ENCODE data around the gene ANOS1.
A peak's percentile ranks its signal among the peaks of the same experiment; 100 is the strongest.

ANOS1 gene

GRCh38 chrX:8741981-8742380, 10.0 kb upstream of the ANOS1 start:
- Histone ChIP-seq H3K9me3 (ENCODE audit: control insufficient read depth in 2 of 2, low read length in 2 of 2) (no peaks in the 10 kb centered on the region), H3K36me3 (ENCODE audit: control insufficient read depth in 2 of 2, insufficient read depth in 2 of 2, low read length in 2 of 2) (no peaks in the 10 kb centered on the region), H3K27ac (ENCODE audit: low read length) (no peak overlapping the region), H3K27me3 (ENCODE audit: control insufficient read depth in 1 of 2, insufficient read depth in 2 of 2, low read length in 2 of 2) (peaks cover 0 to 3% of the 10 kb centered on the region in 2 donors), H3K4me1 (ENCODE audit: control insufficient read depth, insufficient read depth, low read length) (no peaks in the 10 kb centered on the region), H3K9ac (ENCODE audit: low read length in 2 of 2) (no peak overlapping the region), H3K4me3 (ENCODE audit: low read length in 2 of 2) (no peak overlapping the region)

- Histone ChIP-seq H3K27ac (ENCODE audit: low read length) (no peak overlapping the region), H3K36me3 (ENCODE audit: control insufficient read depth in 2 of 2, insufficient read depth in 2 of 2, low read length in 2 of 2) (no peaks in the 10 kb centered on the region), H3K4me3 (ENCODE audit: low read length in 2 of 2) (no peak overlapping the region), H3K27me3 (ENCODE audit: control insufficient read depth in 1 of 2, insufficient read depth in 2 of 2, low read length in 2 of 2) (peaks cover 0 to 3% of the 10 kb centered on the region in 2 donors), H3K9ac (ENCODE audit: low read length in 2 of 2) (no peak overlapping the region), H3K4me1 (ENCODE audit: control insufficient read depth, insufficient read depth, low read length) (no peaks in the 10 kb centered on the region), H3K9me3 (ENCODE audit: control insufficient read depth in 2 of 2, low read length in 2 of 2) (no peaks in the 10 kb centered on the region)
These were observed 6.8 kb upstream of the ANOS1 start for GRCh38 chrX:8738588-8739189.

GRCh38 chrX:8737883-8738282, 5.9 kb upstream of the ANOS1 start:
- Histone ChIP-seq H3K36me3 (ENCODE audit: control insufficient read depth in 2 of 2, insufficient read depth in 2 of 2, low read length in 2 of 2) (no peaks in the 10 kb centered on the region), H3K9me3 (ENCODE audit: control insufficient read depth in 2 of 2, low read length in 2 of 2) (no peaks in the 10 kb centered on the region), H3K9ac (ENCODE audit: low read length in 2 of 2) (no peak overlapping the region), H3K4me1 (ENCODE audit: control insufficient read depth, insufficient read depth, low read length) (no peaks in the 10 kb centered on the region), H3K4me3 (ENCODE audit: low read length in 2 of 2) (no peak overlapping the region), H3K27me3 (ENCODE audit: control insufficient read depth in 1 of 2, insufficient read depth in 2 of 2, low read length in 2 of 2) (peaks cover 0 to 10% of the 10 kb centered on the region in 2 donors), H3K27ac (ENCODE audit: low read length) (no peak overlapping the region)

- Histone ChIP-seq H3K4me1 (ENCODE audit: control insufficient read depth, insufficient read depth, low read length) (peaks cover 9% of the 10 kb centered on the region), H3K4me3 (ENCODE audit: low read length in 2 of 2) (peak overlapping the region in 1 of 2 donors; percentile 58), H3K27me3 (ENCODE audit: control insufficient read depth in 1 of 2, insufficient read depth in 2 of 2, low read length in 2 of 2) (peaks cover 12 to 23% of the 10 kb centered on the region in 2 donors), H3K9me3 (ENCODE audit: control insufficient read depth in 2 of 2, low read length in 2 of 2) (no peaks in the 10 kb centered on the region), H3K36me3 (ENCODE audit: control insufficient read depth in 2 of 2, insufficient read depth in 2 of 2, low read length in 2 of 2) (no peaks in the 10 kb centered on the region), H3K27ac (ENCODE audit: low read length) (no peak overlapping the region), H3K9ac (ENCODE audit: low read length in 2 of 2) (no peak overlapping the region)
These were observed 952 bp downstream of the ANOS1 start for GRCh38 chrX:8730812-8731558.

GRCh38 chrX:8729811-8730210, 2.1 kb downstream of the ANOS1 start:
- peaks cover 9% of the 10 kb centered on the region for H3K4me1 ChIP-seq (ENCODE audit: control insufficient read depth, insufficient read depth, low read length)
- peaks cover 12 to 23% of the 10 kb centered on the region in 2 donors for H3K27me3 ChIP-seq (ENCODE audit: control insufficient read depth in 1 of 2, insufficient read depth in 2 of 2, low read length in 2 of 2)
- no peak overlapping the region for H3K27ac ChIP-seq (ENCODE audit: low read length)
- no peak overlapping the region for H3K9ac ChIP-seq (ENCODE audit: low read length in 2 of 2)
- H3K36me3 ChIP-seq (ENCODE audit: control insufficient read depth in 2 of 2, insufficient read depth in 2 of 2, low read length in 2 of 2) = no peaks in the 10 kb centered on the region
- no peak overlapping the region for H3K4me3 ChIP-seq (ENCODE audit: low read length in 2 of 2)
- H3K9me3 ChIP-seq (ENCODE audit: control insufficient read depth in 2 of 2, low read length in 2 of 2) = no peaks in the 10 kb centered on the region

GRCh38 chrX:8728932-8729535, 2.9 kb downstream of the ANOS1 start:
- H3K27ac ChIP-seq (ENCODE audit: low read length) = no peak overlapping the region
- peaks cover 12 to 27% of the 10 kb centered on the region in 2 donors for H3K27me3 ChIP-seq (ENCODE audit: control insufficient read depth in 1 of 2, insufficient read depth in 2 of 2, low read length in 2 of 2)
- peaks cover 9% of the 10 kb centered on the region for H3K4me1 ChIP-seq (ENCODE audit: control insufficient read depth, insufficient read depth, low read length)

GRCh38 chrX:8726031-8726652, 5.8 kb downstream of the ANOS1 start:
- Histone ChIP-seq H3K4me1 (ENCODE audit: control insufficient read depth, insufficient read depth, low read length) (peaks cover 4% of the 10 kb centered on the region), H3K27me3 (ENCODE audit: control insufficient read depth in 1 of 2, insufficient read depth in 2 of 2, low read length in 2 of 2) (peaks cover 8 to 20% of the 10 kb centered on the region in 2 donors), H3K9ac (ENCODE audit: low read length in 2 of 2) (no peak overlapping the region), H3K4me3 (ENCODE audit: low read length in 2 of 2) (no peak overlapping the region), H3K9me3 (ENCODE audit: control insufficient read depth in 2 of 2, low read length in 2 of 2) (no peaks in the 10 kb centered on the region), H3K27ac (ENCODE audit: low read length) (no peak overlapping the region), H3K36me3 (ENCODE audit: control insufficient read depth in 2 of 2, insufficient read depth in 2 of 2, low read length in 2 of 2) (no peaks in the 10 kb centered on the region)

More at GRCh38 chrX:8728932-8729535, 2.9 kb downstream of the ANOS1 start:
- Histone ChIP-seq H3K4me3 (ENCODE audit: low read length in 2 of 2) (no peak overlapping the region), H3K9ac (ENCODE audit: low read length in 2 of 2) (no peak overlapping the region), H3K9me3 (ENCODE audit: control insufficient read depth in 2 of 2, low read length in 2 of 2) (no peaks in the 10 kb centered on the region), H3K36me3 (ENCODE audit: control insufficient read depth in 2 of 2, insufficient read depth in 2 of 2, low read length in 2 of 2) (no peaks in the 10 kb centered on the region)

- Histone ChIP-seq H3K4me3 (ENCODE audit: low read length in 2 of 2) (no peak overlapping the region), H3K9ac (ENCODE audit: low read length in 2 of 2) (no peak overlapping the region), H3K27me3 (ENCODE audit: control insufficient read depth in 1 of 2, insufficient read depth in 2 of 2, low read length in 2 of 2) (peaks cover 0 to 9% of the 10 kb centered on the region in 2 donors), H3K36me3 (ENCODE audit: control insufficient read depth in 2 of 2, insufficient read depth in 2 of 2, low read length in 2 of 2) (no peaks in the 10 kb centered on the region), H3K4me1 (ENCODE audit: control insufficient read depth, insufficient read depth, low read length) (no peaks in the 10 kb centered on the region), H3K27ac (ENCODE audit: low read length) (no peak overlapping the region), H3K9me3 (ENCODE audit: control insufficient read depth in 2 of 2, low read length in 2 of 2) (no peaks in the 10 kb centered on the region)
These were observed 7.6 kb downstream of the ANOS1 start for GRCh38 chrX:8724300-8724699.

GRCh38 chrX:8721536-8721935, 10.4 kb downstream of the ANOS1 start:
- Histone ChIP-seq H3K27ac (ENCODE audit: low read length) (no peak overlapping the region), H3K4me3 (ENCODE audit: low read length in 2 of 2) (no peak overlapping the region), H3K9ac (ENCODE audit: low read length in 2 of 2) (no peak overlapping the region), H3K4me1 (ENCODE audit: control insufficient read depth, insufficient read depth, low read length) (no peaks in the 10 kb centered on the region), H3K36me3 (ENCODE audit: control insufficient read depth in 2 of 2, insufficient read depth in 2 of 2, low read length in 2 of 2) (no peaks in the 10 kb centered on the region), H3K9me3 (ENCODE audit: control insufficient read depth in 2 of 2, low read length in 2 of 2) (no peaks in the 10 kb centered on the region), H3K27me3 (ENCODE audit: control insufficient read depth in 1 of 2, insufficient read depth in 2 of 2, low read length in 2 of 2) (peaks cover 0 to 7% of the 10 kb centered on the region in 2 donors)

- H3K27me3 ChIP-seq (ENCODE audit: control insufficient read depth in 1 of 2, insufficient read depth in 2 of 2, low read length in 2 of 2) = peaks cover 0 to 6% of the 10 kb centered on the region in 2 donors
- no peak overlapping the region for H3K4me3 ChIP-seq (ENCODE audit: low read length in 2 of 2)
- no peaks in the 10 kb centered on the region for H3K9me3 ChIP-seq (ENCODE audit: control insufficient read depth in 2 of 2, low read length in 2 of 2)
- H3K4me1 ChIP-seq (ENCODE audit: control insufficient read depth, insufficient read depth, low read length) = no peaks in the 10 kb centered on the region
- H3K27ac ChIP-seq (ENCODE audit: low read length) = no peak overlapping the region
- H3K9ac ChIP-seq (ENCODE audit: low read length in 2 of 2) = no peak overlapping the region
- no peaks in the 10 kb centered on the region for H3K36me3 ChIP-seq (ENCODE audit: control insufficient read depth in 2 of 2, insufficient read depth in 2 of 2, low read length in 2 of 2)
These were observed 11.8 kb downstream of the ANOS1 start for GRCh38 chrX:8720136-8720535.

Measured in stomach smooth muscle (tissue), 2 donors.